SJCRH30 (cell line): ENCODE data around the gene ZNHIT1. TPM values are rescaled to one million over a fixed set of nuclear protein-coding genes. Genes with fewer than 3 reads are reported as not detected.
"Not testable (repeated sequence)": the region's sequence is repeated elsewhere in the genome, so short reads cannot be mapped to it uniquely, and the experiment has no call there.

ENCODE experiments used
- DNase-seq, 2 experiments: peaks; one replicate each; pipeline ENCODE4 v3.0.0-alpha.2; 2015 to 2020
- H3K27ac ChIP-seq: fragments of 250-450 bp; sonication (Bioruptor Pico); 2 replicates; pipeline ENCODE4 v1.5.1; 2020; ENCODE audit warnings: mild to moderate bottlenecking, moderate library complexity
- H3K27me3 ChIP-seq: fragments of 250-450 bp; sonication (Bioruptor Pico); 2 replicates; pipeline ENCODE4 v1.5.1; 2020; ENCODE audit warnings: mild to moderate bottlenecking, moderate library complexity
- H3K36me3 ChIP-seq: fragments of 250-450 bp; sonication (Bioruptor Pico); 2 replicates; pipeline ENCODE4 v1.5.1; 2020; ENCODE audit warnings: mild to moderate bottlenecking, moderate library complexity
- H3K4me1 ChIP-seq: fragments of 250-450 bp; sonication (Bioruptor Pico); 2 replicates; pipeline ENCODE4 v1.5.1; 2020; ENCODE audit warnings: mild to moderate bottlenecking, moderate library complexity
- H3K4me3 ChIP-seq: fragments of 250-450 bp; sonication (Bioruptor Pico); 2 replicates; pipeline ENCODE4 v1.5.1; 2020; ENCODE audit warnings: mild to moderate bottlenecking, moderate library complexity
- H3K9me3 ChIP-seq: fragments of 250-450 bp; sonication (Bioruptor Pico); replicated peaks from 2 replicates; pipeline ENCODE4 v1.5.1; 2020; ENCODE audit warnings: mild to moderate bottlenecking, moderate library complexity
- total RNA-seq: library from RNA; depleted of rRNA; stranded (reverse); fragments of >200 nt; shearing (Covaris generic); gene quantifications from 2 replicates; pipeline ENCODE4 v1.2.3, GENCODE V29; 2014

The ZNHIT1 gene
- total RNA-seq, 1 experiment from 2014 or later, result 67.0 TPM

- Histone ChIP-seq H3K36me3 (peaks cover 5% of the 10 kb centered on the region; the same call in 1 of the 2 replicates), H3K4me3 (no peak overlapping the region), H3K9me3 (no peaks in the 10 kb centered on the region), H3K27ac (no peak overlapping the region), H3K4me1 (no peaks in the 10 kb centered on the region), H3K27me3 (peaks cover 13% of the 10 kb centered on the region; the same call in 1 of the 2 replicates)
- DNase-seq, result no peak
Observed at GRCh38 chr7:101202603-101202918, 15.4 kb upstream of the ZNHIT1 start.

DNA sequence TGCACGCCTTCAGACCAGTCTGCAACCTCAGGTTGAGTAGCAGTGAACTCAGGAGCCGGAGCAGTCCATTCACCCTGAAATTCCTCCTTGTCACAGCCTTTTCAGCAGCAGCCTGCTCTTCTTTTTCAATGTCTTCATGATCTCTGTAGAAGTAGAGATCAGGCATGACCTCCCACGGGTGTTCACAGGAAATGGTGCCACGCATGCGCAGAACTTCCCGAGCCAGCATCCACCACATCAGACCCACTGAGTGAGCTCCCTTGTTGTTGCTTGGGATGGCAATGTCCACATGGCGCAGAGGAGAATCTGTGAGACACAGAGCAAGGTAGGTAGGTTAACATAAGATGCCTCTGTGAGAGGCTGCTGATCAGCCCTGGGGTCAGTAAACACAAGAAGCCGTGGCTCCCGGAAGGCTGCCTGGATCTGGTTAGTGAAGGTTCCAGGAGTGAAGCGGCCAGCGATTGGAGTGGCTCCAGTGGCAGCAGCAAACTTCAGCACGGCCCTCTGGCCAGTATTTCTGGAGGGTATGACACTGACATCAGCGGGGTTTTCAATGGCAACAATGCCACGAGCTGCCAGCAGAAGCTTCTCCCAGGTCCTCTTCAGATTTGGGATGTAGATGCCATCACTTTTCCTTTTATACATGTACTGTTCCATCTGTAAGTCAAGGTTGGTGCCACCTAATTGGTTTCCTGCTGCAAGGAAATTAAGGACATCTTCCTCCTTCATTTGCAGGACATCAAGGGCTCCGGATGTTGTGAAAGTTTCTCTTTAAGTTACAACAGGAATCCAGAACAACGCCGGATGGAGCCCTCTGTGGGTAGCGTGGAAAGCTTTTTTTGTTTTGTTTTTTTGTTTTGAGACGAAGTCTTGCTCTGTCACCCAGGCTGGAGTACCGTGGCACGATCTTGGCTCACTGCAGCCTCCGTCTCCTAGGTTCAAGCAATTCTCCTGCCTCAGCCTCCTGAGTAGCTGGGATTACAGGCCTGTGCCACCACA is 13.9 kb upstream of the ZNHIT1 start:
- not testable (repeated sequence) for H3K9me3 ChIP-seq, H3K36me3 ChIP-seq, H3K4me1 ChIP-seq, H3K27ac ChIP-seq, H3K4me3 ChIP-seq, DNase-seq
- peaks cover 13% of the 10 kb centered on the region; the same call in 1 of the 2 replicates for H3K27me3 ChIP-seq

GRCh38 chr7:101205901-101206664 is 11.9 kb upstream of the ZNHIT1 start:
- H3K9me3 ChIP-seq, result no peaks in the 10 kb centered on the region

GRCh38 chr7:101206665-101207042 is 11.3 kb upstream of the ZNHIT1 start:
- H3K27ac ChIP-seq, result no peak overlapping the region
- no peak for DNase-seq
- peaks cover 7% of the 10 kb centered on the region; the same call in 1 of the 2 replicates for H3K27me3 ChIP-seq
- no peaks in the 10 kb centered on the region for H3K4me1 ChIP-seq
- H3K36me3 ChIP-seq, result peaks cover 15% of the 10 kb centered on the region
- H3K9me3 ChIP-seq, result no peaks in the 10 kb centered on the region
- H3K4me3 ChIP-seq, result no peak overlapping the region

More at GRCh38 chr7:101205901-101206664, 11.9 kb upstream of the ZNHIT1 start:
- no peak for DNase-seq
- Histone ChIP-seq H3K27me3 (peaks cover 8% of the 10 kb centered on the region; the same call in 1 of the 2 replicates), H3K4me1 (no peaks in the 10 kb centered on the region), H3K36me3 (peaks cover 12% of the 10 kb centered on the region; the same call in 1 of the 2 replicates), H3K27ac (no peak overlapping the region), H3K4me3 (no peak overlapping the region)

DNA sequence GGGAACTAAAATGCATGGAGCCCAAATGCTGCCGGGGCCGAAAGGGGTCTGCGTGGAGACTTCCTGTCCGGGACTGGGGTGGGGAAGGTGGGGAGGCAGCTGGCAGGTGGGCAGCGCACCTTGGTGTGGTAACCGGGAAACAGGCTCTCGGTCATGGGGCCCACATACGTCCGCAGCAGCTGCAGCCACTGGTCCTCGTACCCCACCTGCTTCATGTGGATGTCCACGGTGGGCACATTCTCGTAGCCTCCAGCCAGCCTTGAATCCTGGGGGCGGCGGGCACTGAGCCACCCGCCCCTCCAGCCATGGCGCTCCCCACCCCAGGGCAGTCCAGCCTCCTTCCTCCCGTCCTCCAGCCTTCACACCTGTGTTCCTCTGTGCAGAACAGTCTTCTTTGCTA is 10.5 kb upstream of the ZNHIT1 start:
- peaks cover 15% of the 10 kb centered on the region for H3K36me3 ChIP-seq
- DNase-seq, result no peak
- H3K9me3 ChIP-seq, result no peaks in the 10 kb centered on the region
- no peaks in the 10 kb centered on the region for H3K4me1 ChIP-seq
- H3K27me3 ChIP-seq, result peaks cover under 1% of the 10 kb centered on the region; the same call in 1 of the 2 replicates
- no peak overlapping the region for H3K27ac ChIP-seq
- no peak overlapping the region for H3K4me3 ChIP-seq

GRCh38 chr7:101208794-101209193 is 9.2 kb upstream of the ZNHIT1 start:
- Histone ChIP-seq H3K27me3 (no peaks in the 10 kb centered on the region), H3K9me3 (no peaks in the 10 kb centered on the region), H3K27ac (no peak overlapping the region), H3K4me3 (no peak overlapping the region), H3K4me1 (no peaks in the 10 kb centered on the region), H3K36me3 (peaks cover 15% of the 10 kb centered on the region)
- DNase-seq, result no peak

DNA sequence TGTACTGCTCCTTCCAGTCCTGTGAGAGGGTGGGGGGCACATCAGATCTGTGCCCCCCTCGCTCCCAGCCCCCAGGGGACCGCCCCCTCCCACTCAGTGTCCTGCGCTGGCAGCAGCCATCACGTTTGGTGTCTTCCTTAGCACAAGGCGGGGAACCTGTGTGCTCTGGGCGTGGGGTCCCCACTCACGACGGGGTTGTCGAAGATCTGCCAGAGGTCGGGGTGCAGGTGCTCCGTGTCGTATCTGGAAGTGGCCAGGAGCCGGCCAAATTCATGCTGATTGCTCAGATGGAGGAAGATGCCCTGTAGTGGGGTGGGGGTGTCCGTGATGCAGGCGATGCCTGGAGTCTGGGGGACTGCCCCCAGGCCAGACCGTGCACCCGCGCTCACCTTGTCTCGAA is 7.8 kb upstream of the ZNHIT1 start:
- Histone ChIP-seq H3K27ac (no peak overlapping the region), H3K9me3 (no peaks in the 10 kb centered on the region), H3K4me3 (no peak overlapping the region), H3K27me3 (no peaks in the 10 kb centered on the region), H3K36me3 (peaks cover 19% of the 10 kb centered on the region), H3K4me1 (no peaks in the 10 kb centered on the region)
- DNase-seq, result no peak

DNA sequence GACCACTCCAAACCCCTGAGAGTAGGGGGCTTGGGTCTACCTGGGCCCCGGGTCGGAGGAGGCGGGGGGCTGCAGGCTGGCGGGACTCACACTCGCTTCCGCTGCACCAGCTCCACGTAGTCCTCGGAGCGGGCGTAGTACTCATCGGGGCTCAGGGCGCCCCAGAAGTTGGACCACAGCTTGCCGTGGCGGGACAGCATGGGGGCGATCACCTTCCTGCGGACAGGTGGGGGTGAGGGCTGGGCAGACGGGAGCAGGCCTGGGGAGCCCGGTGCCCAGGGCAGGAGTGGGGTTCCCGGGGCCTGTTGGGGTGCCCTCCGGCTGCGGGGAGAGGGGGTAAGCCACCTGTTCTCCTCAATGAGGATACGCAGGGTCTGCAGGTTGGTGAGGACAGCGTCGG is 6.5 kb upstream of the ZNHIT1 start:
- Histone ChIP-seq H3K4me3 (no peak overlapping the region), H3K27me3 (no peaks in the 10 kb centered on the region), H3K27ac (no peak overlapping the region), H3K9me3 (no peaks in the 10 kb centered on the region), H3K36me3 (peaks cover 14% of the 10 kb centered on the region), H3K4me1 (no peaks in the 10 kb centered on the region; the same call in 1 of the 2 replicates)
- no peak for DNase-seq

GRCh38 chr7:101212014-101212413 is 6.0 kb upstream of the ZNHIT1 start:
- no peaks in the 10 kb centered on the region for H3K9me3 ChIP-seq
- no peak overlapping the region for H3K27ac ChIP-seq
- peaks cover 14% of the 10 kb centered on the region for H3K36me3 ChIP-seq
- H3K4me1 ChIP-seq, result no peaks in the 10 kb centered on the region; the same call in 1 of the 2 replicates
- no peaks in the 10 kb centered on the region for H3K27me3 ChIP-seq
- DNase-seq, result no peak
- H3K4me3 ChIP-seq, result no peak overlapping the region

DNA sequence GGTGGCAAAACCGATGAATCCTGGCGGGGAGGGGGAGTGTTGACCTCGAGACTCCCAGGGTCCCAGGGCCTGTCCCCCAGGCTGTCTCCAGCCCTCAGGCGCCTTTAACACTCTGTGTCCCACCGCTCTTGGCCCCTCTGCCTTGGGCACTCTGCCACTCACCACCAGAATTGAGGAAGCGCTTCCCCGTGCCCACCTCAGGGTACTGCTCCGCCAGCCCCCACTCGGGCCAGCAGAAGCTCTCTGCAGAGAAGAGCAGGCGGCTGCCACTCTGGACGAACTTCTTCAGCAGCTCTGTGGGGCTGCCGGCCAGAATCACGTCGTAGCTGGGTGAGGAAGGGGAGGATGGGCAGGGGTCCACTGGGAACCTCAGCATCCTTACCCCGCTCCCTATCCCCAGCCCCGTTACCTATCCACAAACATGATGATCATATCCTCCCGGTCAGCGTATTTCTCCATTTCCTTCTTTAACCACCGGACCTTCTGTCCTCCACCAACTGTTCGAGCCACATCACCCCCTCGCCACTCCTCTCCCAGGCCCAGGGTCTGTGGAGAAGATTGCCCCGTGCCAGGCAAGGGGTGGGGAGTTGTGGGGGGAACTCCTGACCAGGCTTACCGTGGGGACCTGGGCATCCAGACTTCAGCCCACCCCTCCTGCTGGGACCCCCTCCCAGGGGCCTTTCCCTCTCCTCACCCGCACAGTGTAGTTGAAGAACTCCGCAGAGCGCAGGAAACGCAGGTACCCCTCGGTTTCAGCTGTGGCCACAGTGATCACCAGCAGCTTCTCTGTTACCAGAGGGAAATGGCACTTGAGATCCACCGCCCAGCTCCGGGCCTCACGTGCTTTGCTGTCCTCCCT is 1.7 kb upstream of the ZNHIT1 start:
- Histone ChIP-seq H3K4me1 (no peaks in the 10 kb centered on the region; the same call in 1 of the 2 replicates), H3K36me3 (peaks cover 7% of the 10 kb centered on the region), H3K27ac (peak overlapping the region; percentile 76), H3K4me3 (peak overlapping the region; percentile 76), H3K9me3 (no peaks in the 10 kb centered on the region), H3K27me3 (no peaks in the 10 kb centered on the region)
- DNase-seq, result peak in 1 of 2 experiments; percentile 28

DNA sequence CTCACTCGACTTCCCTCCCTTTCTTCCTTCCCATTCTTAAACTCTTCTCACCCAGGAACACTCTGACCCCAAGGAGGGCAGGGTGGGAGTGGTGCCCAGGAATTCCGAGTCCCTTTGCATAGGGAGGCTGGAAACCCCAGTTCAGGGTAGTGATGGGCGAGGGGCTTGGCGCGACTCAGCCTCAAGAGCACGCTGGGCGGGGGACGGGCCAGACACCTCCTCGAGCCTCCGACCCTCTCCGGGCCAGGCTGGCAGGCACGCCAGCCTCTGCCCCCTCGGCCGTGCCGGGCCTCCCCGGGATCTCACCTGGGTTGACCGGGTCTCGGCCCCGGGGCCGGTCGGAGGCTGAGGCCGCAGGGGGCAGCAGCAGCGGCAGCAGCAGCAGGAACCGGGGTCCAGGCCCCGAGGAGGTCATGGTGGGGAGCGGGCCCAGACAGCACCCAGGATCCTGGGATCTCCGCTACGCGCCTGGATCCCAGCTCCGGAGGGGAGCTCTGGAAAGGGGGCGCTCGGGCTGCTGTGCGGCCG is 1.0 kb upstream of the ZNHIT1 start:
- H3K4me1 ChIP-seq, result no peaks in the 10 kb centered on the region; the same call in 1 of the 2 replicates
- DNase-seq, result peak in 1 of 2 experiments; percentile 39
- H3K27me3 ChIP-seq, result no peaks in the 10 kb centered on the region
- H3K36me3 ChIP-seq, result peaks cover 4% of the 10 kb centered on the region; the same call in 1 of the 2 replicates
- H3K27ac ChIP-seq, result peak overlapping the region; percentile 76
- peak overlapping the region; percentile 76 for H3K4me3 ChIP-seq
- H3K9me3 ChIP-seq, result no peaks in the 10 kb centered on the region

DNA sequence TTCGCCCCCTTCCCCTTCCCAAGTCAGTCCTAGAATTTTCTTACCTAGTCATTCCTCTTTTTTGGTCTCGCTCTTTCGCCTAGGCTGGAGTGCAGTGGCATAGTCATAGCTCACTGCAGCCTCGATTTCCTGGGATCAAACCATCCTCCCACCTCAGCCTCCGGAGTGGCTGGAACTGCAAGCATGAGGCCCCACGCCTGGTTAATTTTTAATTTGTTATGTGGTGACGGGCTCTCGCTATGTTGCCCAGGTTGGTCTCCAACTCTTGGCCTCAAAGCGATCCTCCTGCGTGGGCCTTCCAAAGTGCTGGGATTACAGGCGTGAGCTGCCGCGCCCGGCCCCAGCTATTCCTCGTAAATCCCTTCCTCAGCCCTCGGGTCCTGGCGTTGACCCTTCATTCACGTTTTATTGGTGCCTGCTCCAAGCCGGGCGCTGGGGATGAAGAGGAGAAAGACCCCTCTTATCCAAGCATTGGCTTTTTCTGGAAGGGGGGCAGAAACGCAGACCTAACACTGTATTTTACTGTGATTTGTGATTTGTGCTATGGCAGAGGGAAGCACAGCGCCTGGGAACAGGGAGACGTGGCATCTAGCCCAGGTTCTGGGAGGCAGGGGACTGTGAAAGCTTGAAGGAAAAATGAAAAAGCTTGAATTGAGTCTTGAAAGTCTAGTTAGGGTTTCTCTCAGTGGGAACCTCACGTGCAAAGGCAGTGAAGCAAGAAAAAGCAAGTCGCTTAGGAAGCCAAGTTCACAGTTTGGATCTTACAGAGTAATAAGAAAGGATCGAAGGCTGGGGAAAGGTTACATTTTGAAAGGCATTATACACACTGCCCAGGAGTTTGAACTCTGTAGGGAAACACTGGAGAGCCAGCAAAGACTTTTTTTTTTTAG is 516 bp downstream of the ZNHIT1 start:
- no peak overlapping the region; the same call in 1 of the 2 replicates for H3K27ac ChIP-seq
- no peak for DNase-seq
- H3K4me3 ChIP-seq, result peak overlapping the region; percentile 76
- H3K4me1 ChIP-seq, result no peaks in the 10 kb centered on the region; the same call in 1 of the 2 replicates
- H3K36me3 ChIP-seq, result peaks cover 4% of the 10 kb centered on the region; the same call in 1 of the 2 replicates
- no peaks in the 10 kb centered on the region for H3K9me3 ChIP-seq
- H3K27me3 ChIP-seq, result no peaks in the 10 kb centered on the region

DNA sequence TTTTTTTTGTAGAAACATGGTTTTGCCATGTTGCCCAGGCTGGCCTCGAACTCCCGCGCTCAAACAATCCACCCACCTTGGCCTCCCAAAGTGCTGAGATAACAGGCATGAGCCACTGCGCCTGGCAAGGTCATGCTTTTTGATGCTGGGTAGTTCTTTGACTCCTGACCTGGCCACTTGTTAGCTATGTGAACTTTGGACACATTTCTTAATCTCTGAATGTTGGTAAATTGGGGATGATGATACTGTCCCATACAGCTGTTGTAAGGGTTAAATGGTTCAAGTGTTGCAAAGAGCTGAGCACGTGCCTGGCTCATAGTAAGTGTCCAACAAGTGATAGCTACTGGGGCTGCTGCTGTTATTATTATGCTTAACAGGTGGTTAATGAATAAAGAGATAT is 2.3 kb downstream of the ZNHIT1 start:
- no peak overlapping the region for H3K4me3 ChIP-seq
- DNase-seq, result no peak
- no peaks in the 10 kb centered on the region; the same call in 1 of the 2 replicates for H3K4me1 ChIP-seq
- no peaks in the 10 kb centered on the region for H3K27me3 ChIP-seq
- H3K27ac ChIP-seq, result no peak overlapping the region
- peaks cover 4% of the 10 kb centered on the region; the same call in 1 of the 2 replicates for H3K36me3 ChIP-seq
- H3K9me3 ChIP-seq, result no peaks in the 10 kb centered on the region
